ENCODE measurements around the gene CD163. TPM values are rescaled to one million over a fixed set of nuclear protein-coding genes. Genes with fewer than 3 reads are reported as not detected.
"Not testable (repeated sequence)": the region's sequence is repeated elsewhere in the genome, so short reads cannot be mapped to it uniquely, and the experiment has no call there.

CD163 gene
- total RNA-seq, 1 donor from 2014 or later: not detected

DNA sequence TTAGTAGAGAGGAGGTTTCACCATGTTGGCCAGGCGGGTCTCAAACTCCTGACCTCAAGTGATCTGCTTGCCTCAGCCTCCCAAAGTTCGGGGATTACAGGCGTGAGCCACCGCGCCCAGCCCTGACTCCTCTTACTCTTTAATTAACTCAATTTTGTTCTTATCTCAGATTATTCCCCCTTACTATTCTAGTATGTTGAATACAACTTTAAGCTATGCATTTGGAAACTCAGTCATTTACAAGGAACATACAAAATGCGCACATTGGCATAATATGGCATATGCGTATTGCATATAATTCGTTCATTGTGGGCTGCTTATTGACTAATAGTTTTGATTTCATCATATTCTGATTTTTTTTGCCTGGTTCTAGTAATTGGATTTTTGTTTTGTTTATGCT, 10.8 kb upstream of the CD163 start:
- no peak for DNase-seq (ENCODE audit: low spot score)
- no peaks in the 10 kb centered on the region for H3F3A ChIP-seq (ENCODE audit: low read depth)
- H3K4me1 ChIP-seq: no peaks in the 10 kb centered on the region
- no peak overlapping the region for H3K9ac ChIP-seq
- no peak overlapping the region for H3K4me3 ChIP-seq
- no peak for TF ChIP-seq EZH2phosphoT487 (IDR thresholded peaks at IDR 0.05)
- Mint-ChIP-seq H3K4me1 (no peaks in the 10 kb centered on the region), H3K27me3 (ENCODE audit: insufficient read depth, low read depth) (no peaks in the 10 kb centered on the region), H3K27ac (no peak overlapping the region), H3K36me3 (no peaks in the 10 kb centered on the region), H3K4me3 (no peak overlapping the region), H3K9me3 (no peaks in the 10 kb centered on the region)
- no peaks in the 10 kb centered on the region for H3K36me3 ChIP-seq
- no peaks in the 10 kb centered on the region for H4K20me1 ChIP-seq (ENCODE audit: low read depth)
- H3K27ac ChIP-seq: no peak overlapping the region
- H3K9me3 ChIP-seq (ENCODE audit: low read depth): no peaks in the 10 kb centered on the region
- no peaks in the 10 kb centered on the region for H3K27me3 ChIP-seq
- no peak overlapping the region for H2AFZ ChIP-seq (replicated peaks)
- H3K79me2 ChIP-seq (ENCODE audit: low read depth): no peaks in the 10 kb centered on the region
- no peak overlapping the region for H3K4me2 ChIP-seq

DNA sequence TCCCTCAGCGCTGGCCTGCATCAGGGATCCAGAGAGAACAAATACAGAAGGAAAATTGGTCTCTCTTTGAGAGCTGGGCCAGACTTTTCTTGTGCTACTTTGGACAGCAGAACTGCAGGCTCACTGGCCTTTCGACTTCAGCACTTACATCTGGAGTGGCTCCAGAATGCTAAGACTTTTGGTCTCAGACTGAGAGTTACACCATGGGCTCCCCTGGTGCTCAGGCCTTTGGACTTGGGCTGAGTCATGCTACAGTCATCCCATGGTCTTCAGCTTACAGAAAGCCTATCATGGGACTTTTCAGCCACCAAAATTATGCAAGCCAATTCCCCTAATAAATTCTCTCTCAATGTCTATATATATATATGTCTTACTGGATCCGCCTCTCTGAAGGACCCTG, 9.0 kb upstream of the CD163 start:
- no peak for TF ChIP-seq EZH2phosphoT487 (IDR thresholded peaks at IDR 0.05)
- TF ChIP-seq, protein P1, sequence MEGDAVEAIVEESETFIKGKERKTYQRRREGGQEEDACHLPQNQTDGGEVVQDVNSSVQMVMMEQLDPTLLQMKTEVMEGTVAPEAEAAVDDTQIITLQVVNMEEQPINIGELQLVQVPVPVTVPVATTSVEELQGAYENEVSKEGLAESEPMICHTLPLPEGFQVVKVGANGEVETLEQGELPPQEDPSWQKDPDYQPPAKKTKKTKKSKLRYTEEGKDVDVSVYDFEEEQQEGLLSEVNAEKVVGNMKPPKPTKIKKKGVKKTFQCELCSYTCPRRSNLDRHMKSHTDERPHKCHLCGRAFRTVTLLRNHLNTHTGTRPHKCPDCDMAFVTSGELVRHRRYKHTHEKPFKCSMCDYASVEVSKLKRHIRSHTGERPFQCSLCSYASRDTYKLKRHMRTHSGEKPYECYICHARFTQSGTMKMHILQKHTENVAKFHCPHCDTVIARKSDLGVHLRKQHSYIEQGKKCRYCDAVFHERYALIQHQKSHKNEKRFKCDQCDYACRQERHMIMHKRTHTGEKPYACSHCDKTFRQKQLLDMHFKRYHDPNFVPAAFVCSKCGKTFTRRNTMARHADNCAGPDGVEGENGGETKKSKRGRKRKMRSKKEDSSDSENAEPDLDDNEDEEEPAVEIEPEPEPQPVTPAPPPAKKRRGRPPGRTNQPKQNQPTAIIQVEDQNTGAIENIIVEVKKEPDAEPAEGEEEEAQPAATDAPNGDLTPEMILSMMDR (IDR thresholded peaks at IDR 0.05): no peak
- TF ChIP-seq EZH2 (IDR thresholded peaks at IDR 0.05): no peak
- Histone ChIP-seq H3K4me2 (no peak overlapping the region), H3K4me1 (no peaks in the 10 kb centered on the region), H3K79me2 (ENCODE audit: low read depth) (no peaks in the 10 kb centered on the region), H3K27me3 (no peaks in the 10 kb centered on the region), H3K27ac (no peak overlapping the region), H2AFZ (replicated peaks) (no peak overlapping the region), H4K20me1 (ENCODE audit: low read depth) (no peaks in the 10 kb centered on the region), H3K36me3 (no peaks in the 10 kb centered on the region), H3K9me3 (ENCODE audit: low read depth) (no peaks in the 10 kb centered on the region), H3F3A (ENCODE audit: low read depth) (no peaks in the 10 kb centered on the region), H3K4me3 (no peak overlapping the region), H3K9ac (no peak overlapping the region)
- Mint-ChIP-seq H3K4me3 (no peak overlapping the region), H3K36me3 (no peaks in the 10 kb centered on the region), H3K27ac (no peak overlapping the region), H3K27me3 (ENCODE audit: insufficient read depth, low read depth) (no peaks in the 10 kb centered on the region), H3K9me3 (peaks cover 5% of the 10 kb centered on the region), H3K4me1 (no peaks in the 10 kb centered on the region)
- DNase-seq (ENCODE audit: low spot score): no peak

DNA sequence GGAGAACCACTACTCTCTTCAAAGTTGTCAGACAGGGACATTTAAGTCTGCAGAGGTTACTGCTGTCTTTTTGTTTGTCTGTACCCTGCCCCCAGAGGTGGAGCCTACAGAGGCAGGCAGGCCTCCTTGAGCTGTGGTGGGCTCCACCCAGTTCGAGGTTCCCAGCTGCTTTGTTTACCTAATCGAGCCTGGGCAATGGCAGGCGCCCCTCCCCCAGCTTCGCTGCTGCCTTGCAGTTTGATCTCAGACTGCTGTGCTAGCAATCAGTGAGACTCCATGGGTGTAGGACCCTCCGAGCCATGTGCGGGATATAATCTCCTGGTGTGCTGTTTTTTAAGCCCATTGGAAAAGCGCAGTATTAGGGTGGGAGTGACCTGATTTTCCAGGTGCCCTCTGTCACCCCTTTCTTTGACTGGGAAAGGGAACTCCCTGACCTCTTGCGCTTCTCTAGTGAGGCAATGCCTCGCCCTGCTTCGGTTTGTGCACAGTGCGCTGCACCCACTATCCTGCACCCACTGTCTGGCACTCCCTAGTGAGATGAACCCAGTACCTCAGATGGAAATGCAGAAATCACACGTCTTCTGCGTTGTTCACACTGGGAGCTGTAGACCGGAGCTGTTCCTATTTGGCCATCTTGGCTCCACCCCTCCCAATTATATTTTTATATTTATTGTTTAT, 6.4 kb upstream of the CD163 start:
- not testable (repeated sequence) for H3K27ac Mint-ChIP-seq; H3F3A ChIP-seq (ENCODE audit: low read depth); H3K9ac ChIP-seq; H3K9me3 Mint-ChIP-seq; H3K4me1 ChIP-seq; H3K27me3 ChIP-seq; H3K4me3 Mint-ChIP-seq; H3K4me1 Mint-ChIP-seq; DNase-seq (ENCODE audit: low spot score); H3K27me3 Mint-ChIP-seq (ENCODE audit: insufficient read depth, low read depth); H3K36me3 ChIP-seq; H3K36me3 Mint-ChIP-seq; H3K4me3 ChIP-seq; H3K79me2 ChIP-seq (ENCODE audit: low read depth); H3K27ac ChIP-seq; H2AFZ ChIP-seq (replicated peaks); H3K9me3 ChIP-seq (ENCODE audit: low read depth); H3K4me2 ChIP-seq; H4K20me1 ChIP-seq (ENCODE audit: low read depth)

DNA sequence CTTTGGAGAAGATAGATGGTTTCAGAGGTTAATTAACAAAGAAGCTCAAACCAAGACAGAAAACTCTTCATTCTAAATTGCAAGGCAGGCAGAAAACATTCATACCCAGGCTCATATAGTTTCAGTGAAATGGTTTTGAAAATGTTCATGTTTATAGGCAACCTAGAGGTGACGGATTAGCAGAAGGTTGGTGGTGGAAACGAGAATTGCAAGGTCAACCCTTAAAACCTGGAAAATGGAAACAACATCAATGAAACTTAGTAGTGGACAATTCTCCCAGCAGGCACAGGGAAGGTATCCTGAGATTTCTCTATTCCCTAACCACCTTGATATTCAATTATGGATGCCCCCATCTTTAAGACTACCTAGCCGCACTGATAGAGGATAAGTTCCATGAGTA, 965 bp downstream of the CD163 start:
- Mint-ChIP-seq H3K4me3 (no peak overlapping the region), H3K4me1 (no peaks in the 10 kb centered on the region), H3K36me3 (no peaks in the 10 kb centered on the region), H3K27me3 (ENCODE audit: insufficient read depth, low read depth) (peaks cover 3% of the 10 kb centered on the region), H3K27ac (no peak overlapping the region), H3K9me3 (peaks cover 2% of the 10 kb centered on the region)
- no peaks in the 10 kb centered on the region for H3K36me3 ChIP-seq
- H3K79me2 ChIP-seq (ENCODE audit: low read depth): no peaks in the 10 kb centered on the region
- no peak for TF ChIP-seq EZH2phosphoT487 (IDR thresholded peaks at IDR 0.05)
- TF ChIP-seq EZH2 (IDR thresholded peaks at IDR 0.05): no peak
- TF ChIP-seq, protein P1 (IDR thresholded peaks at IDR 0.05): no peak
- H3K4me1 ChIP-seq: peaks cover 2% of the 10 kb centered on the region
- H4K20me1 ChIP-seq (ENCODE audit: low read depth): no peaks in the 10 kb centered on the region
- H3K9ac ChIP-seq: no peak overlapping the region
- H3K4me2 ChIP-seq: no peak overlapping the region
- DNase-seq (ENCODE audit: low spot score): no peak
- no peak overlapping the region for H2AFZ ChIP-seq (replicated peaks)
- H3K9me3 ChIP-seq (ENCODE audit: low read depth): no peaks in the 10 kb centered on the region
- no peaks in the 10 kb centered on the region for H3K27me3 ChIP-seq
- no peaks in the 10 kb centered on the region for H3F3A ChIP-seq (ENCODE audit: low read depth)
- no peak overlapping the region for H3K27ac ChIP-seq
- H3K4me3 ChIP-seq: no peak overlapping the region
